Activated naive CD4-positive, alpha-beta T cell treated with anti-CD3 and anti-CD28 coated beads, Interleukin-2, amount 50 U/mL, for 16 hours (primary cell): Measurements from ENCODE around the gene POLD2.
A peak's percentile ranks its signal among the peaks of the same experiment; 100 is the strongest.

Experiments used
- DNase-seq: peaks from one replicate; pipeline ENCODE4 v3.0.0-alpha.2; 2020

The POLD2 gene

DNA sequence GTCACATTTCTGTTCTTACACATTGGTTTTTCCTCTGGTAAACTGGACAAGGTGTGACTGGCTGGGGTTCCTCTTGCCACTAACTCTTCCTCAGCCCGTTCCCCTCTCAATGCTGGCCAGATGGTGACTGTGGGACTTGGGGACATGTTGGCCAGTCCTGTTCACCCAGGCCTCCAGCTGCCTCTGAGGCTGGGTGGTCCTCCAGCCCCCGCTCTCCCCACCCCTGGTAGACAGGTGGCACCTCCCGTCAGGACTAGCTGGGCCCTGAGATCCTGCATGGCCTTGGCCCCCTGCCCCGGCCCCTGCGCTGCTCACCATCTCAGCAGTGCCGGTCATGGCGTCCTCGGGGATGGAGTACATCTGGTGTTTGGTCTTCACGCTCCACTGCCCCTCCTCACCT lies 28.6 kb upstream of the POLD2 start:
- DNase-seq: no peak

DNA sequence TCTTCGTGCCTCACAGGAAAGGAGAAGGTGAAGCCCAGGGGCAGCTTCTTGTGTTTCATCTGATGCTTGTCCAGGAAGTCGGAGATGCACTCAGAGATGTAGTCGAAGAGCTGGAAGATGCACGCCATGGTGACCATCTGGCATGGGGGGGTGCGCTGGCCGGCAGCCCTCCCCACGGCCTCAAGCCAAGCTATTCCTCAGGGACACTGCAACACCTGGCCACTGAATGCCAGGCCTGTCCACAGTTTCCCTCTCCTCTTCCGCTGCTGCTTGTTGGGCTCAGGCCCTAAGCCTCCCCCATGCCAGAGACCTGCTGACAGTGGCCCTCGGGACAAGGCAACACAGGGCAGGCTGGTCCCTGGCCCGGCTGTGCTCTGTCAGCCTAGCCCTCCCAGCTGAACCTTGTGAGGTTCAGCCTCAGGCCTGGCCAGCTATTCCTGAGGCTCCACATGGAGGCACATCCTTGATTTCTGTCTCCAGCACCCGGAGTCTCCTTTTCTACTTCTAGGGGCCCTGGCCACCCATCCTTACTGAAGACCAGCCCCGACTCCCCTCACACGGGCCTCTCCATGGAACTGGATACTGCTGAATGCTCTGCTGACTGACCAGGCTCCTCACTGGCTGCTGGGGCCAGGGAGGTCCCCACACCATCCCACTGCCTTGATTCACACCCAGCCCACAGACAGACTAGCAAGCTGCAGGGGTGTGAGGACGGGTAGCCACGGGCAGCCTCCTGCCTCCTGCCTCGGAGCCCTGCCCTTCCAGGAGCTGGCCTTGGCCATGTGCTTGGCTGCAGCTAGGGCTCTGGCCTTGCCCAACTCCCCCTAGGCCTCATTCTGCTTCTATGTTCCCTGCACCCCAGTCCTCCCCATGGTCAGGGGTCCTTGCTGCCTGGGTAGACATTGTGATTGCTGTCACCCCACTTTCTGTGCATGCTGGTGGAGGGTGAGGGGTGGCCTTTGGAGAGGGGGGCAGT lies 27.9 kb upstream of the POLD2 start:
- no peak for DNase-seq

- DNase-seq: no peak
These were observed 27.1 kb upstream of the POLD2 start for GRCh38 chr7:44150466-44150832.

DNA sequence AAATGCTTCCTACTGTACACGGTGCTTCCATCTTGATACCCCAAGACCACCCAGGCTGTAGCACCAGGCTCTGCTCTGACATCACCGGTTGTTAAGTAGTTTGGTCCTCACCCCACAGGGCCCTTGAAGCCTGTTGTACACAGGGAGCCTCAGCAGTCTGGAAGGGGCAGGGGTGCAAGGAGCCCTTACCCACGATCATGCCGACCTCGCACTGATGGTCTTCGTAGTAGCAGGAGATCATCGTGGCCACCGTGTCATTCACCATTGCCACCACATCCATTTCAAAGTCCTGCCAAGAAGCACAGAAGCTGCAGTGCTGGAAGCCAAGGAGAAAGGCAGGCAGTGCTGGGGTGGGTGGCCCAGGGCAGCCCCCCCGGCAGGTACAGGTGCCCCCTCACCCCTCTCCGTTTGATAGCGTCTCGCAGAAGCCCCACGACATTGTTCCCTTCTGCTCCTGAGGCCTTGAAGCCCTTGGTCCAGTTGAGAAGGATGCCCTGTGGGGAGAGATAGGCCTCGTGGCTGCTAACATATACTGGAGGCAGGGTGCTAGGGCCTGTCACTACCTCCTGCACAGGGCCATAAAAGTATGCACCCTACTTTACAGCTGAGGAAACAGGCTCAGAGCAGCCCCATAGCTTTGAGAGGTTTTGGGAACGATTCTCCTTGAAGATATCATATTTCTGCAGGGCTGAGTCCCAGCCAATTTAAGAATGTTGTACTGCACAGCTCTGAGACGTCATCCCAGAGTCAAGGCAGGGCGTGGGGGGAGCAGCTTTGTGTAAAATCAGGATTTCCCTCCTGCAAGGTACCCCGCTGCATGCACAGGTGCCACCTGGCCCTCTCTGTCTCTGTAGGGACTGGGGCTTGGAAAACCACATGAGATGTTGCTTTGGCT lies 26.5 kb upstream of the POLD2 start:
- DNase-seq: no peak

DNA sequence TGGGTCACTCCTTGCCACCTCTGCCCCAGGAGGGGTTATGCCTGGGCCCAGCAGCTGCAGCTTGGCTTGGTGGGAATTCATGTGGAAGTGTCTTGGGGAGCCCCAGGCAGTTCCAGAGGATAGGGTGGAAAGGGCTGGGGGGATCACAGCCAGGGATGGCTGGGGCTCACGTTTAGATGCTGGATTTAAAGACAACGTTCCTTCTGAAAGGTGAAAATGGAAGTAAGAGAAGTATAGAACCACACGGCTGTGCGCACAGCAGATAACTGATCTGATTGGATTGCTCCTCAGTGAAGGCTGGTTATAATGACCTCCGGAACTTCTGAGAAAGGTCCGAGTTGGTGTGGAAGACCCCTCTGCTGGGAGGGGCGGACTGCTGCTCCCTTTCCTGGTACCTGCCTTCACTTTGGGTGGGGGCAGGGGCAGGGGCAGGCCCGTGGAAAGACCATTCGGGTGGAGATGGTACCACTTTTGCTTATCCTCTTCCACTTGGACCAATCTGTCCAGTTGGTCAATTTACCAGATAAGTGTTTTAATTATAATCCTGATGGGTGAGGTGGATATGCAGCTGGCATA lies 25.7 kb upstream of the POLD2 start:
- no peak for DNase-seq

DNA sequence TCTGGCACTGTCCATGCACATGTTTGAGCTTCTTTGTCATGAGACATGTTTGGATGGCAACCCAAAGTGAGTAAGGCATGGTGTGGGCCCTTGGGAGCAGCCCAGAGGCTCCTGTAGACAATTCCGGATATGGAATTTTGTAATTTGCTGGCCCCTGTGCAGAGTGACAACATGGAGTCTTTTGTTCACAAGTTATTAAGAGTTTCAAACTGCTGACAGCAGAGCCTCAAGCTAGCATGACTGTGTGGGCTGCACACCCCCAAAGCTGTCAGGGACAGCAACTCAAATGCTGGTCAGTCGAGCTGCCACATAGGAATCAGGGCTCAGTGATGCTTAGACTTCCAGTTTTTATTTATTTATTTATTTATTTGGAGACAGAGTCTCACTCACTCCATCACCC lies 24.8 kb upstream of the POLD2 start:
- no peak for DNase-seq

- no peak for DNase-seq
These were observed 24.0 kb upstream of the POLD2 start for GRCh38 chr7:44147026-44147991.

DNA sequence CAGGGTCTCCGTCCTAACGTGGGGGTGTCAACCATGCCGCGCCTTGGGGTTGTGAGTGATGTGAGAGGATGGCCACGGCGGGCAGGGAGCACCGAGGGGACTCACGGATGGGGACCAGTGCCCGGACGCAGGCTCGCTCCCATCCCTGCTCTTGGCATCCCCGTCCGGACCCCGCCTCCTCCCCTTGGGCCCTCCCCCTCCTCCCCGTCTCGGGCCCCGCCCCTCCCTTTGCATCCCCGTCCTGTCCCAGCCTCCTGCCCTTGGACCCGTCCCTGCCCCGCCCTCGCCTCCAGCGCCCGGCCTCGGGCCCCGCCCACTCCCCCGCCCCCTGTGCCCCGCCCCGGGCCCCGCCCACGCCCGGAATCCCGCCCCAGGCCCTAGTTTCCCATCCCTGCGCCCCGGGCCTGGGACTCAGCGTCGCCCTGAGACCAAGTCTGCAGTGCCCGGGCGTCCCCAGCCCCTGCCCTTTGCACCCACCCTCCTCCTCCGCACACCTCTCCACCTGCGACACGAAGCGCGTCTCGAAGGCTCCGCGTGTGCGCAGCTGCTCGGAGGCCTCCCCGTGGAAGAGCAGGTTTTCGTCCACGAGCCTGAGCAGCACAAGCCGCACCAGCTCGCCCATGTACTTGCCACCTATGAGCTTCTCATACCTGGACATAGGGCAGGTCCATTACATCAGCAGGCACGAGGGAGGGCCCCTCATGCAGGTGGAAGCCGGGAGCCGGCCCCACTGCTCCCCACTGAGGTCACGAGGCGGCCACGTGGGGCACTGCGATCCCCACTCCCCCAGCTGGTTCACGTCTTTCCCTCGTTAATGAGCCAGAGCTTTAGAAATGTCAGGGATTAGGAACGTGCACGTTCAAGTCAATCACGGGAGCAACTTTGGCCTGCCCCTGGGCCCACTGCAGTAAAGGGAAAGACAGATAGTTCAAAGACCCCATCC lies 22.9 kb upstream of the POLD2 start:
- peak; percentile 63 for DNase-seq

- peak; percentile 72 for DNase-seq
These were observed 22.2 kb upstream of the POLD2 start for GRCh38 chr7:44145479-44145968.

GRCh38 chr7:44144968-44145478 lies 21.7 kb upstream of the POLD2 start:
- no peak for DNase-seq

GRCh38 chr7:44144426-44144967 lies 21.1 kb upstream of the POLD2 start:
- no peak for DNase-seq

DNA sequence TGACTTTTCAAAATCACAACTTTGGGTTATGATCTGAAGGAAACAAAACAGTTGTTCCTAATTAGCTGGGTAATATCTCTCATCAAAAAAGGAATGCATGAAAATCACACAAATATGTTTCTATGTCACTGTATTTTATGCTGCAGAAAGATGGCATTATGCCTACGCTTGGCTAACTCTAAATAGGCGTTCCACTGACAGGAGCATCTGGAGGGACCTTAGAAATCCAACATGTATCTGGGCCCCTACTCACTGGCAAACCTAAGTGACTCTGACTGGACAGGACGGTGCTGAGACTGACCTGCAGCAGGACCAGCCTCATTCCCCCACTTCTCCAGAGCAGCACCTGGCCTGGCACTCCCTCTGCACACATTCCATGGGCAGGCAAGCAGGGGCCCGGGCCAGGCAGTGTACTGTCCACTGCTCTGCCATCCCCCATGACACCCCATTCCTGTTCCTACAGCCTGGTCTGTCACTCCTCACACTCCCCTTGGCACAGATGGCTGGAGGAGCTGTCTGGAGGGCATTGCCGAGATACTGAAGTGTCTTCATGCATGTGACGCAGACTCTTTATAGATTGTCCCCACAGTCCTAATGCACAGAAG lies 20.4 kb upstream of the POLD2 start:
- no peak for DNase-seq

DNA sequence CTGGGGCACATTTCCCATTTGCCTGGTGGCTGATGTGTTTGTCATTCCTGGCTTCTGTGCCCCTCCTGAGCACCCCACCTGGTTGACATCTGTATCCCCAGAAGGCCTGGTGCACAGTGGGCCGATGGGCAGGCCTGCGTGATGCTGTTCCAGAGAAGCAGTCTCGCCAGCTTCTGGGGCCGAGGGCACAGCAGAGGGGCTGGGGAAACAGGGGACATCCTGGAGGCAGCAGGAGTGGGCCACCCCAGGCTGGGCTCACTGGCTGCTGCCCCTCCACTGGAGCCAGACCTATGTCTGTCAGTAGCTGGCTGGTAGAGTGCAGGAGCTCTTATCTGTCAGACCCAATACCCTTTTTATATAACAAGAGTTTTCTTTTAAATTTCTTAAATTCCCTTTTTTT lies 18.7 kb upstream of the POLD2 start:
- no peak for DNase-seq

GRCh38 chr7:44141221-44141850 lies 18.0 kb upstream of the POLD2 start, which contains the start of gene MYL7:
MYL7 (minus strand) TSS chr7:44141332; CDS start chr7:44141305, 27 bp downstream.
- DNase-seq: no peak

DNA sequence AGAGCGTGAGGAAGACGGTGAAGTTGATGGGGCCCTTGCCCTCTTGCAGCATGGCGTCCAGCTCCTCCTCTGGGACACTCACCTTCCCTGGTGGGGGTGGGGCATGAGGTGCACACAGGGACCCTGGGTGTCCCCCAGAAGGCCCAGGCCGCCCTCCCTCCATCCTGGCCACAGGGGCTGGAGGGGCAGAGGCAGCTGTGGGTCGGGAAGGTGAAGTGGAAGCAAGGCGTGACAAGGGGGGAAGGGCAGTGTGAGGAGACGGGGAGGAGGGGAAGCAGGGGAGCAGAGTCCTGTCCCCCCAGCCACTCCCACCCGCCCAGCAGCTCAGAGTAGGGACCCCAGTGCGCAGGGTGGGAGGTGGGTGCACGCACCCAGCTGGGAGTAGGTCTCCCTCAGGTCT lies 17.0 kb upstream of the POLD2 start:
- no peak for DNase-seq

- DNase-seq: no peak
These were observed 16.1 kb upstream of the POLD2 start for GRCh38 chr7:44139311-44140010.

DNA sequence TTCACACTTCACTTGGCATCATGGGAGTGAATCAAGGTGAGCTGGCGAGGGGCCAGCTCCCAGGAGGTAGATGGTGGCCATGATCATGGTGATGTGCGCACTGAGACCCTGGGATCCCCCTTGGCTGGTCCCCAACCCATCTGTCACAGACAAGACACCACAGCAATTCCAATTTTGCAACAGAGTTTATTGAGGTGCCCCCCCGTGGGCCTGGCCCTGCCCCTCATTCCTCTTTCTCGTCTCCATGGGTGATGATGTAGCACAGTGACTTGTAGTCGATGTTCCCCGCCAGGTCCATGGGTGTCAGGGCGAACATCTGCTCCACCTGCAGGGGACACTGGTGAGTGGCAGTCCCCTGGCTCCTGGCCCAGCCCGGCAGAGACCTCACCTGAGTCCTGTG lies 15.3 kb upstream of the POLD2 start:
- DNase-seq: no peak

GRCh38 chr7:44136731-44137130 lies 13.4 kb upstream of the POLD2 start:
- DNase-seq: no peak
